ENCODE results near the gene TRIM41.

DNA sequence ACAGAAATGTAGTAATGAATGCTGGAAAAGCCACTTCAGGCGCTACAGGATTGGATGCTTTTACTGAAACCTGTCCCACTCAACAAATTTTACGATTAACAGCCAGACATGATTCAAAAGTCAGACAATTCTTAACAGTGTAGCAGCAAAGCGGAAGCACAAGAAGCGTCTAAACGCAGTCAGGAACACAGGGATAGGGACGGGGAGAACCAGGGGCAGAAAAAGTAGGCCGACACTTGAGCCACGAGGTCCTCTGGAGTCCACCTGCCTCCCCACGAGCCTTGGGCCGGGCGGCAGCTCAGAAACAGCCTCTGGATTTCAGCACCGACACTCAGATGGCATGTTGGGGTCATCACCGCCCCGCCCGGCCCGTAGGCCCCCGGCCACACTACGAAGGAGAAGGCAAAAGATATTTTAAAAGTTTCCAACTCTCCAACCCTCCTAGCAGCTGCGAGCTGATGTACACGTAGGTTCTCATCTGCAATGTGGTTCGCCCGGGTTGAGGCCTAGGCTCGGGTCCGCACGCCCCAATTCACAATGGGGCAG lies 20.0 kb downstream of the TRIM41 start:
- TF ChIP-seq, protein P1, sequence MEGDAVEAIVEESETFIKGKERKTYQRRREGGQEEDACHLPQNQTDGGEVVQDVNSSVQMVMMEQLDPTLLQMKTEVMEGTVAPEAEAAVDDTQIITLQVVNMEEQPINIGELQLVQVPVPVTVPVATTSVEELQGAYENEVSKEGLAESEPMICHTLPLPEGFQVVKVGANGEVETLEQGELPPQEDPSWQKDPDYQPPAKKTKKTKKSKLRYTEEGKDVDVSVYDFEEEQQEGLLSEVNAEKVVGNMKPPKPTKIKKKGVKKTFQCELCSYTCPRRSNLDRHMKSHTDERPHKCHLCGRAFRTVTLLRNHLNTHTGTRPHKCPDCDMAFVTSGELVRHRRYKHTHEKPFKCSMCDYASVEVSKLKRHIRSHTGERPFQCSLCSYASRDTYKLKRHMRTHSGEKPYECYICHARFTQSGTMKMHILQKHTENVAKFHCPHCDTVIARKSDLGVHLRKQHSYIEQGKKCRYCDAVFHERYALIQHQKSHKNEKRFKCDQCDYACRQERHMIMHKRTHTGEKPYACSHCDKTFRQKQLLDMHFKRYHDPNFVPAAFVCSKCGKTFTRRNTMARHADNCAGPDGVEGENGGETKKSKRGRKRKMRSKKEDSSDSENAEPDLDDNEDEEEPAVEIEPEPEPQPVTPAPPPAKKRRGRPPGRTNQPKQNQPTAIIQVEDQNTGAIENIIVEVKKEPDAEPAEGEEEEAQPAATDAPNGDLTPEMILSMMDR (IDR thresholded peaks at IDR 0.05; ENCODE audit: poor library complexity) = no peak
- TF ChIP-seq EZH2 (IDR thresholded peaks at IDR 0.05; ENCODE audit: borderline replicate concordance) (no peak), EZH2phosphoT487 (IDR thresholded peaks at IDR 0.05; ENCODE audit: low read depth, severe bottlenecking, unreplicated experiment) (no peak)
